Panc1 (cell line): Measurements from ENCODE around the gene TPT1. TPM values are rescaled to one million over a fixed set of nuclear protein-coding genes. Genes with fewer than 3 reads are reported as not detected.
"Not testable (repeated sequence)": the region's sequence is repeated elsewhere in the genome, so short reads cannot be mapped to it uniquely, and the experiment has no call there.

Experiments
- ATAC-seq: fragments of 200-7000 bp; cut with Tn5 transposase; 2 replicates; pipeline ENCODE4 v1.9.1; 2020; ENCODE audit warnings: mild to moderate bottlenecking, moderate library complexity
- BruUV-seq: library from RNA; stranded (reverse); fragments of 400-500 nt; replicated peaks from 2 replicates; lab custom pipeline; 2021; lab: Mats Ljungman, UMichigan
- CTCF ChIA-PET: fragments of 300-600 bp; sonication (Branson Sonifier 250); formaldehyde crosslinking; loops from one replicate; lab custom pipeline; 2022; ENCODE audit warnings: antibody characterized with exemption; lab: Charles Lee
- POLR2A ChIA-PET: fragments of 300-600 bp; sonication (Branson Sonifier 250); formaldehyde crosslinking; loops from one replicate; lab custom pipeline; 2022; ENCODE audit warnings: antibody characterized with exemption; lab: Charles Lee
- DNase-seq: peaks from one replicate; pipeline ENCODE4 v3.0.0-alpha.2; 2010; ENCODE audit warnings: low read depth, low spot score
- H3K27ac ChIP-seq: 2 replicates; pipeline ENCODE4 v1.5.1; 2011; ENCODE audit warnings: mild to moderate bottlenecking, low read length, inconsistent platforms
- H3K27me3 ChIP-seq: fragments of 200-500 bp; sonication (Bioruptor generic); 2 replicates; pipeline ENCODE4 v1.6.0; 2014; ENCODE audit warnings: low read length, inconsistent platforms; ENCODE audit not compliant: control insufficient read depth, insufficient read depth
- H3K36me3 ChIP-seq: fragments of 200-500 bp; sonication (Bioruptor generic); 2 replicates; pipeline ENCODE4 v1.5.1; 2014; ENCODE audit warnings: inconsistent platforms, mild to moderate bottlenecking, low read length, moderate library complexity; ENCODE audit not compliant: control insufficient read depth, insufficient read depth
- H3K4me1 ChIP-seq: 2 replicates; pipeline ENCODE4 v1.5.1; 2011; ENCODE audit warnings: inconsistent platforms, mild to moderate bottlenecking, low read length, moderate library complexity; ENCODE audit not compliant: control insufficient read depth, insufficient read depth
- H3K4me3 ChIP-seq, 2 experiments: 2 replicates each; pipeline ENCODE4 v1.5.1; 2011 to 2012; ENCODE audit warnings: low read depth in 2 of 2, low read length in 2 of 2, mild to moderate bottlenecking in 2 of 2, inconsistent platforms in 1 of 2, moderate library complexity in 1 of 2
- H3K9me3 ChIP-seq: fragments of 200-500 bp; sonication (Bioruptor generic); 2 replicates; pipeline ENCODE4 v1.5.1; 2014; ENCODE audit warnings: low read depth, mild to moderate bottlenecking, inconsistent platforms, low read length, moderate library complexity; ENCODE audit not compliant: control insufficient read depth, insufficient read depth
- CTCF ChIP-seq: fragments of 450-650 bp; IDR thresholded peaks from 2 replicates; pipeline ENCODE4 v1.5.1; 2017; ENCODE audit warnings: mild to moderate bottlenecking
- POLR2AphosphoS5 ChIP-seq: IDR thresholded peaks from 2 replicates; pipeline ENCODE4 v1.6.1; 2012; ENCODE audit warnings: mild to moderate bottlenecking, low read depth, low read length, moderate library complexity
- REST ChIP-seq, 2 experiments: IDR thresholded peaks; 2 replicates each; pipeline ENCODE4 v1.6.1; 2011 to 2012; ENCODE audit warnings: low read depth in 2 of 2, control low read depth in 1 of 2, low read length in 1 of 2, mild to moderate bottlenecking in 1 of 2, moderate library complexity in 1 of 2; ENCODE audit not compliant: insufficient read depth in 1 of 2
- SIN3A ChIP-seq: IDR thresholded peaks from 2 replicates; pipeline ENCODE4 v1.6.1; 2012; ENCODE audit warnings: low read depth, mild to moderate bottlenecking, low read length, moderate library complexity, borderline replicate concordance; ENCODE audit not compliant: insufficient read depth
- TCF7L2 ChIP-seq: IDR thresholded peaks from 2 replicates; pipeline ENCODE4 v1.6.1; 2011; ENCODE audit warnings: mild to moderate bottlenecking, low read depth, low read length, inconsistent platforms
- in situ Hi-C: cut with HindIII; loops from 2 replicates; pipeline ENCODE4 v1.10.0; 2016; ENCODE audit warnings: low sequenced_read_pairs, low pct_unique_long_range_greater_than_20kb
- intact Hi-C: fragments of 100-400 bp; cut with micrococcal nuclease; formaldehyde crosslinking; loops from one replicate; pipeline ENCODE4 v1.10.0; 2022; ENCODE audit not compliant: unreplicated experiment
- total RNA-seq: library from RNA; stranded (reverse); gene quantifications from one replicate; pipeline ENCODE4 v1.2.1, GENCODE V29; 2021; ENCODE audit not compliant: unreplicated experiment

TPT1 gene
- total RNA-seq, 1 experiment from 2014 or later = 939 TPM

GRCh38 chr13:45386892-45387575 is 46.1 kb upstream of the TPT1 start:
- H3K27ac ChIP-seq, BruUV-seq, in situ Hi-C loops, H3K27me3 ChIP-seq, H3K9me3 ChIP-seq, H3K4me3 ChIP-seq, H3K4me1 ChIP-seq, CTCF ChIA-PET, H3K36me3 ChIP-seq, intact Hi-C loops, DNase-seq, ATAC-seq: not testable (repeated sequence)
- POLR2A ChIA-PET = interaction anchor here (0.5 kb wide), 1 partner anchor 31 kb away, joined by 8 read pairs; the partner anchor contains the start of gene SLC25A30

- TF ChIP-seq SIN3A = no peak
- no peak for TF ChIP-seq POLR2AphosphoS5
- TF ChIP-seq REST (IDR thresholded peaks at IDR 0.05; ENCODE audit: insufficient read depth in 1 of 2, low read depth in 2 of 2, low read length in 1 of 2) = no peak
- TF ChIP-seq CTCF = no peak
- no peak for TF ChIP-seq TCF7L2
- POLR2A ChIA-PET = no interaction called here
These were observed 45.0 kb upstream of the TPT1 start for GRCh38 chr13:45385907-45386553.

GRCh38 chr13:45385320-45385719 is 44.3 kb upstream of the TPT1 start:
- Histone ChIP-seq H3K4me3 (no peak overlapping the region), H3K9me3 (no peaks in the 10 kb centered on the region), H3K27ac (no peak overlapping the region), H3K36me3 (no peaks in the 10 kb centered on the region), H3K4me1 (no peaks in the 10 kb centered on the region), H3K27me3 (no peaks in the 10 kb centered on the region)
- intact Hi-C loops = no loop called here
- DNase-seq (no peak), ATAC-seq (no peak)
- TF ChIP-seq REST (IDR thresholded peaks at IDR 0.05; ENCODE audit: insufficient read depth in 1 of 2, low read depth in 2 of 2, low read length in 1 of 2) (no peak), TCF7L2 (no peak), SIN3A (no peak), CTCF (no peak), POLR2AphosphoS5 (no peak)
- ChIA-PET POLR2A (no interaction called here), CTCF (no interaction called here)
- no TSS peak for BruUV-seq
- in situ Hi-C loops = no loop called here

More at GRCh38 chr13:45385907-45386553, 45.0 kb upstream of the TPT1 start:
- no peak for DNase-seq
- no peak overlapping the region for H3K27ac ChIP-seq
- no TSS peak for BruUV-seq
- ATAC-seq = no peak
- no peaks in the 10 kb centered on the region for H3K36me3 ChIP-seq
- H3K9me3 ChIP-seq = no peaks in the 10 kb centered on the region
- H3K27me3 ChIP-seq = no peaks in the 10 kb centered on the region
- CTCF ChIA-PET = no interaction called here
- H3K4me3 ChIP-seq = no peak overlapping the region
- intact Hi-C loops = no loop called here
- no peaks in the 10 kb centered on the region for H3K4me1 ChIP-seq
- in situ Hi-C loops = no loop called here
